A549 (cell line): Measurements from ENCODE around the gene PTGR1.

Source experiments
- EP300 ChIP-seq, 2 experiments: fragments of >200 bp; sonication (Bioruptor Twin); formaldehyde crosslinking; IDR thresholded peaks; 2 replicates in 1 of 2; 3 replicates in 1 of 2; pipeline ENCODE4 v1.6.1; 2016 to 2017
- MAFK ChIP-seq: fragments of 450-650 bp; IDR thresholded peaks from 2 replicates; pipeline ENCODE4 v1.6.1; 2014; ENCODE audit not compliant: partially characterized antibody
- NPAS2 ChIP-seq: fragments of 250-450 bp; sonication (Bioruptor Pico); IDR thresholded peaks from 2 replicates; pipeline ENCODE4 v1.8.0; 2022; ENCODE audit warnings: mild to moderate bottlenecking, moderate library complexity, borderline replicate concordance
- NR3C1 ChIP-seq: fragments of >200 bp; sonication (Bioruptor Twin); formaldehyde crosslinking; IDR thresholded peaks from 3 replicates; pipeline ENCODE4 v1.6.1; 2017
- POLR2A ChIP-seq: IDR thresholded peaks from 2 replicates; pipeline ENCODE4 v1.6.1; 2012; ENCODE audit warnings: mild to moderate bottlenecking, low read length
- RAD21 ChIP-seq, 2 experiments: fragments of >200 bp in 1 of 2; sonication (Bioruptor Twin) in 1 of 2; formaldehyde crosslinking in 1 of 2; IDR thresholded peaks in 1 of 2; conservative IDR thresholded peaks in 1 of 2; 2 replicates in 1 of 2; 3 replicates in 1 of 2; pipeline ENCODE4 v1.6.1; 2012 to 2018; ENCODE audit warnings: inconsistent platforms in 1 of 2
- RCOR1 ChIP-seq: fragments of 150-350 bp; IDR thresholded peaks from 2 replicates; pipeline ENCODE4 v1.6.1; 2014; ENCODE audit warnings: antibody characterized with exemption, low read length, low read depth
- ZC3H11A ChIP-seq: fragments of 450-650 bp; IDR thresholded peaks from 2 replicates; pipeline ENCODE4 v1.6.1; 2014; ENCODE audit warnings: antibody characterized with exemption, mild to moderate bottlenecking
- TF ChIP-seq, protein P1 (sequence below): fragments of >200 bp; sonication (Bioruptor Twin); formaldehyde crosslinking; IDR thresholded peaks from 3 replicates; pipeline ENCODE4 v1.5.1; 2016
- TF ChIP-seq, protein P2 (sequence below): fragments of 200-600 bp; sonication (generic); IDR thresholded peaks from 2 replicates; pipeline ENCODE4 v1.6.1; 2016; ENCODE audit warnings: antibody characterized with exemption, mild to moderate bottlenecking, moderate library complexity
- TF ChIP-seq, protein P3 (sequence below): fragments of 150-350 bp; IDR thresholded peaks from 2 replicates; pipeline ENCODE4 v1.6.1; 2014; ENCODE audit warnings: low read depth, mild to moderate bottlenecking, low read length

DNA sequence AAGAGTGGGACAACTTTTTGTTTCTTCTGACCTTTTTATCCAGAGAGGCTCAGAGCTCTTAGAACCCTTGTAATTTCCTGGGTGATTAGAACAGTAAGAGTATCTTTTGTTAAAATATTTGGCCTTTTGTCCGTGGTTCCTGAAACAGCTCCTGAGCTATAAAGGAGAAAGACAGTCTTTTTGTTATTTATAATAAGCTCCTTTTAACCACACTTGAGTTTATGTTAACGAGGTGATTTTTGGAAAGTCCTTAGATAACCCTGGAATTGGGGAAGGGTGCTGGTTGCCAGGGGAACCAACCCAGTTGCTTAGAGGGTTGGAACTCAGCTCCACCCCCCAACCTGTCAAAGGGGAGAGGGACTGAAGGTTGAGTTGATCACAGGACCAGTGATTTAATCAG is 69.7 kb downstream of the PTGR1 start:
- TF ChIP-seq RCOR1 (no peak), MAFK (no peak), NR3C1 (no peak), POLR2A (no peak), NPAS2 (no peak), EP300 (IDR thresholded peaks at IDR 0.05) (no peak), RAD21 (conservative IDR thresholded peaks at IDR 0.05 in 1 of 2, IDR thresholded peaks at IDR 0.05 in 1 of 2) (no peak), ZC3H11A (no peak)
- TF ChIP-seq, protein P1, sequence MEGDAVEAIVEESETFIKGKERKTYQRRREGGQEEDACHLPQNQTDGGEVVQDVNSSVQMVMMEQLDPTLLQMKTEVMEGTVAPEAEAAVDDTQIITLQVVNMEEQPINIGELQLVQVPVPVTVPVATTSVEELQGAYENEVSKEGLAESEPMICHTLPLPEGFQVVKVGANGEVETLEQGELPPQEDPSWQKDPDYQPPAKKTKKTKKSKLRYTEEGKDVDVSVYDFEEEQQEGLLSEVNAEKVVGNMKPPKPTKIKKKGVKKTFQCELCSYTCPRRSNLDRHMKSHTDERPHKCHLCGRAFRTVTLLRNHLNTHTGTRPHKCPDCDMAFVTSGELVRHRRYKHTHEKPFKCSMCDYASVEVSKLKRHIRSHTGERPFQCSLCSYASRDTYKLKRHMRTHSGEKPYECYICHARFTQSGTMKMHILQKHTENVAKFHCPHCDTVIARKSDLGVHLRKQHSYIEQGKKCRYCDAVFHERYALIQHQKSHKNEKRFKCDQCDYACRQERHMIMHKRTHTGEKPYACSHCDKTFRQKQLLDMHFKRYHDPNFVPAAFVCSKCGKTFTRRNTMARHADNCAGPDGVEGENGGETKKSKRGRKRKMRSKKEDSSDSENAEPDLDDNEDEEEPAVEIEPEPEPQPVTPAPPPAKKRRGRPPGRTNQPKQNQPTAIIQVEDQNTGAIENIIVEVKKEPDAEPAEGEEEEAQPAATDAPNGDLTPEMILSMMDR: no peak
- TF ChIP-seq, protein P2, sequence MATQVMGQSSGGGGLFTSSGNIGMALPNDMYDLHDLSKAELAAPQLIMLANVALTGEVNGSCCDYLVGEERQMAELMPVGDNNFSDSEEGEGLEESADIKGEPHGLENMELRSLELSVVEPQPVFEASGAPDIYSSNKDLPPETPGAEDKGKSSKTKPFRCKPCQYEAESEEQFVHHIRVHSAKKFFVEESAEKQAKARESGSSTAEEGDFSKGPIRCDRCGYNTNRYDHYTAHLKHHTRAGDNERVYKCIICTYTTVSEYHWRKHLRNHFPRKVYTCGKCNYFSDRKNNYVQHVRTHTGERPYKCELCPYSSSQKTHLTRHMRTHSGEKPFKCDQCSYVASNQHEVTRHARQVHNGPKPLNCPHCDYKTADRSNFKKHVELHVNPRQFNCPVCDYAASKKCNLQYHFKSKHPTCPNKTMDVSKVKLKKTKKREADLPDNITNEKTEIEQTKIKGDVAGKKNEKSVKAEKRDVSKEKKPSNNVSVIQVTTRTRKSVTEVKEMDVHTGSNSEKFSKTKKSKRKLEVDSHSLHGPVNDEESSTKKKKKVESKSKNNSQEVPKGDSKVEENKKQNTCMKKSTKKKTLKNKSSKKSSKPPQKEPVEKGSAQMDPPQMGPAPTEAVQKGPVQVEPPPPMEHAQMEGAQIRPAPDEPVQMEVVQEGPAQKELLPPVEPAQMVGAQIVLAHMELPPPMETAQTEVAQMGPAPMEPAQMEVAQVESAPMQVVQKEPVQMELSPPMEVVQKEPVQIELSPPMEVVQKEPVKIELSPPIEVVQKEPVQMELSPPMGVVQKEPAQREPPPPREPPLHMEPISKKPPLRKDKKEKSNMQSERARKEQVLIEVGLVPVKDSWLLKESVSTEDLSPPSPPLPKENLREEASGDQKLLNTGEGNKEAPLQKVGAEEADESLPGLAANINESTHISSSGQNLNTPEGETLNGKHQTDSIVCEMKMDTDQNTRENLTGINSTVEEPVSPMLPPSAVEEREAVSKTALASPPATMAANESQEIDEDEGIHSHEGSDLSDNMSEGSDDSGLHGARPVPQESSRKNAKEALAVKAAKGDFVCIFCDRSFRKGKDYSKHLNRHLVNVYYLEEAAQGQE: no peak
- TF ChIP-seq, protein P3, sequence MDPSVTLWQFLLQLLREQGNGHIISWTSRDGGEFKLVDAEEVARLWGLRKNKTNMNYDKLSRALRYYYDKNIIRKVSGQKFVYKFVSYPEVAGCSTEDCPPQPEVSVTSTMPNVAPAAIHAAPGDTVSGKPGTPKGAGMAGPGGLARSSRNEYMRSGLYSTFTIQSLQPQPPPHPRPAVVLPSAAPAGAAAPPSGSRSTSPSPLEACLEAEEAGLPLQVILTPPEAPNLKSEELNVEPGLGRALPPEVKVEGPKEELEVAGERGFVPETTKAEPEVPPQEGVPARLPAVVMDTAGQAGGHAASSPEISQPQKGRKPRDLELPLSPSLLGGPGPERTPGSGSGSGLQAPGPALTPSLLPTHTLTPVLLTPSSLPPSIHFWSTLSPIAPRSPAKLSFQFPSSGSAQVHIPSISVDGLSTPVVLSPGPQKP: no peak
